ENCODE measurements around the gene ADGRA3.

DNA sequence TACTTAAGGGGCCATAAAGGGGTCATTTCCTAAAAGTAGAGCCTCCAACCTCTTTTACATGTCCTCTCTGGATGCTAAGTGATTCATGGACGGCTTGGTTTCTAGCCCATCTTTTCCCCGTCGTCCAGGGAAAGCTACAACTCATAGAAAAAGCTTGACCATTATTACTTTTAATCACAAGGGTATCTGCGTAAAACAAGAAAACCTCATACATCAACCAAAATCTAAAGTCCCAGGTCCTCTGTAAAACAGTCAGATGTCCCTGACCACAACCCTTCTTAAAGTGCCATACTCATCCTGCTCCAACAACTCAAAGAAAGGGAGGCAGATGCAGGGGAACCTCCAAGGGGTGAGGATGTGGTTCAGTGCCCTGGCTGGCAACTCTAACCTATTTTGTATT lies 29.6 kb downstream of the ADGRA3 start:
- TF ChIP-seq POLR2AphosphoS5 (IDR thresholded peaks at IDR 0.05) (no peak), CTCF (IDR thresholded peaks at IDR 0.05) (no peak)
